Measurements from ENCODE around the gene S100A3. TPM values are rescaled to one million over a fixed set of nuclear protein-coding genes. Genes with fewer than 3 reads are reported as not detected.
"Not testable (repeated sequence)": the region's sequence is repeated elsewhere in the genome, so short reads cannot be mapped to it uniquely, and the experiment has no call there.

S100A3 gene
- total RNA-seq, 2 experiments from 2014 or later, result not detected

GRCh38 chr1:153527023-153527682 lies 21.9 kb downstream of the S100A3 start:
- Mint-ChIP-seq H3K4me3 (no peak overlapping the region), H3K27ac (no peak overlapping the region), H3K36me3 (ENCODE audit: low read depth) (peaks cover 16% of the 10 kb centered on the region), H3K4me1 (peaks cover 28% of the 10 kb centered on the region), H3K9me3 (no peaks in the 10 kb centered on the region), H3K27me3 (no peaks in the 10 kb centered on the region)
- ChIA-PET CTCF (interaction anchor here (1.3 kb wide), 1 partner anchor 16 kb away, joined by 3 read pairs; no protein-coding TSS in a partner anchor), POLR2A (no interaction called here)
- DNase-seq, result no peak

- Mint-ChIP-seq H3K27ac (no peak overlapping the region), H3K4me1 (peaks cover 18% of the 10 kb centered on the region), H3K27me3 (no peaks in the 10 kb centered on the region), H3K9me3 (no peaks in the 10 kb centered on the region), H3K4me3 (no peak overlapping the region), H3K36me3 (ENCODE audit: low read depth) (peaks cover 15% of the 10 kb centered on the region)
- POLR2A ChIA-PET, result interaction anchor here (0.9 to 2.6 kb wide), 3 partner anchors 10 to 19 kb away, joined by 3 to 14 read pairs (median 10); partner anchors contain the start of gene S100A6
- DNase-seq, result no peak
- CTCF ChIA-PET, result interaction anchor here (0.8 to 3.1 kb wide), 5 partner anchors 8 to 109 kb away, joined by 3 to 12 read pairs (median 5); partner anchors contain the start of gene S100A6
Observed at GRCh38 chr1:153526132-153526543, 22.9 kb downstream of the S100A3 start.

DNA sequence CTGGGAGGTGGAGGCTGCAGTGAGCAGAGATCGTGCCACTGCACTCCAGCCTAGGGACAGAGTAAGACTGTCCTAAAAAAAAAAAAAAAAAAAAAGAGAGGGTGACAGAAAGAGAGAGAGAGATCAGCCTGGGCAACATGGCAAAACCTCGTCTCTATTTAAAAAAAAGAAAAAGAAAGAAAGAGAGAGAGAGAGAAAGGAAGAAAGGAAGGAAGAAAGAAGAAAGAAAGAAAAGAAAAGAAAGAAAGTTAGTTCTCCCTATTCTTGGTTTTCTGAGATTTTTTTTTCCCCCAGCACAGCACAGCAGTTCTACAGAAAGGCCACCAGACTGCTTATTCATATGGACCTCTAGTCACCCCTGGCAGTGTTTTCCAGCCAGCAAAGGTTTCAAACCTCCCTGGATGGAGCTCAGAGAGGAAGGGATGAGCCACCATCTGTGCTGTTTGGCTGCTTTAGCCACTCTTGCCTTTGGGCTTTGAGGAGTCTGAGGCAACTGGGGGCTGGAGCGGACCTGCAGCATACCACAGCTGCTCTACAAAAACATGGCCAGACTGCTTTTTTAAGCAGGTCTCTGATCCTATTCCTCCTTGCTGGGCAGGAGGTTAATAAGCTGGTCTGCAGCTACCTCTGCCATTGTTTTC lies 23.9 kb downstream of the S100A3 start:
- DNase-seq, result no peak
- POLR2A ChIA-PET, result interaction anchor here (0.6 to 2.6 kb wide), 6 partner anchors 10 to 115 kb away, joined by 3 to 14 read pairs (median 3); partner anchors contain the start of genes CHTOP and S100A6
- Mint-ChIP-seq H3K4me3 (no peak overlapping the region), H3K36me3 (ENCODE audit: low read depth) (peaks cover 12% of the 10 kb centered on the region), H3K27ac (no peak overlapping the region), H3K4me1 (peaks cover 9% of the 10 kb centered on the region), H3K27me3 (no peaks in the 10 kb centered on the region), H3K9me3 (no peaks in the 10 kb centered on the region)
- CTCF ChIA-PET, result interaction anchor here (0.7 to 3.1 kb wide), 8 partner anchors 9 to 110 kb away, joined by 3 to 12 read pairs (median 5); partner anchors contain the start of gene S100A6

DNA sequence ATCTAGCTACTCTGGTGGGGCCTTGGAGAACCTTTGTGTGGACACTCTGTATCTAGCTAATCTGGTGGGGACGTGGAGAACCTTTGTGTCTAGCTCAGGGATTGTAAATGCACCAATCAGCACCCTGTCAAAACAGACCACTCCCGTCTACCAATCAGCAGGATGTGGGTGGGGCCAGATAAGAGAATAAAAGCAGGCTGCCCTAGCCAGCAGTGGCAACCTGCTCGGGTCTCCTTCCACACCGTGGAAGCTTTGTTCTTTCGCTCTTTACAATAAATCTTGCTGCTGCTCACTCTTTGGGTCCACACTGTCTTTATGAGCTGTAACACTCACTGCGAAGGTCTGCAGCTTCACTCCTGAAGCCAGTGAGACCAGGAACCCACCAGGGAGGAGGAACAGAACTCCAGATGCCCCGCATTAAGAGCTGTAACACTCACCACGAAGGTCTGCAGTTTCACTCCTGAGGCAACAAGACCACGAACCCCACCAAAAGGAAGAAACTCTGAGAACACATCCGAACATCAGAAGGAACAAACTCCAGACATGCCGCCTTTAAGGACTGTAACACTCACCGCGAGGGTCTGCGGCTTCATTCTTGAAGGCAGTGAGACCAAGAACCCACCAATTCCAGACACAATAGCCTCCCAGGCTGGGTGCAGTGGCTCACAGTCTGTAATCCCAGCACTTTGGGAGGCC lies 26.6 kb downstream of the S100A3 start:
- not testable (repeated sequence) for H3K4me3 Mint-ChIP-seq; DNase-seq; H3K27me3 Mint-ChIP-seq; H3K36me3 Mint-ChIP-seq (ENCODE audit: low read depth); H3K9me3 Mint-ChIP-seq; H3K27ac Mint-ChIP-seq; H3K4me1 Mint-ChIP-seq
- ChIA-PET CTCF (interaction anchor here (1.2 to 3.0 kb wide), 4 partner anchors 10 to 45 kb away, joined by 3 to 8 read pairs (median 7); no protein-coding TSS in a partner anchor), POLR2A (interaction anchor here (1.0 to 3.8 kb wide), 4 partner anchors 10 to 111 kb away, joined by 3 to 38 read pairs (median 8); partner anchors contain the start of genes CHTOP and S100A5)

- ChIA-PET POLR2A (interaction anchor here (1.1 to 3.8 kb wide), 4 partner anchors 11 to 112 kb away, joined by 3 to 38 read pairs (median 8); partner anchors contain the start of gene CHTOP), CTCF (interaction anchor here (1.1 to 3.0 kb wide), 7 partner anchors 11 to 46 kb away, joined by 3 to 8 read pairs (median 6); no protein-coding TSS in a partner anchor)
- not testable (repeated sequence) for H3K27me3 Mint-ChIP-seq; H3K27ac Mint-ChIP-seq; H3K4me1 Mint-ChIP-seq; H3K4me3 Mint-ChIP-seq; H3K36me3 Mint-ChIP-seq (ENCODE audit: low read depth); H3K9me3 Mint-ChIP-seq; DNase-seq
Observed at GRCh38 chr1:153521808-153522207, 27.2 kb downstream of the S100A3 start.

- POLR2A ChIA-PET, result interaction anchor here (0.7 to 3.8 kb wide), 6 partner anchors 11 to 113 kb away, joined by 3 to 38 read pairs (median 4); partner anchors contain the start of genes CHTOP and S100A2
- no peak overlapping the region for H3K27ac Mint-ChIP-seq
Observed at GRCh38 chr1:153520818-153521476, 28.1 kb downstream of the S100A3 start.

DNA sequence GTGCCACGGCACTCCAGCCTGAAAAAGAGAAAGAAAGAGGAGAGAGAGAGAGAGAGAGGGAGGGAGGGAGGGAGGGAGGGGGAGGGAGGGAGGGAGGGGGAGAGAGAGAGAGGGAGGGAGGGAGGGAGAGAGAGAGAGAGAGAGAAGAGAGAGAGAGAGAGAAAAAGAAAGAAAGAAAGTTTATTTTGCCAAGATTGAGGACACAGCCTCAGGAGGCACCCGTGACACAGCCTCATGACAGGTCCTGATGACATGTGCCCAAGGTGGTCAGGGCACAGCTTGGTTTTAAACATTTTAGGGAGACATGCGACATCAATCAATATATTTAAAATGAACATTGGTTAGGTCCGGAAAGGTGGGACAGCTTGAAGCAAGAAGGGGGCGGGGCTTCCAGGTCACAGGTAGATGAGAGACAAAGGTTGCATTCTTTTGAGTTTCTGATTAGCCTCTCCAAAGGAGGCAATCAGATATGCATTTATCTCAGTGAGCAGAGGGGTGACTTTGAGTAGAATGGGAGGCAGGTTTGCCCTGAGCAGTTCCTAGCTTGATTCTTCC lies 28.8 kb downstream of the S100A3 start:
- not testable (repeated sequence) for H3K9me3 Mint-ChIP-seq; H3K27ac Mint-ChIP-seq; H3K36me3 Mint-ChIP-seq (ENCODE audit: low read depth); H3K4me3 Mint-ChIP-seq; DNase-seq; H3K27me3 Mint-ChIP-seq
- POLR2A ChIA-PET, result interaction anchor here (0.7 to 3.8 kb wide), 5 partner anchors 12 to 48 kb away, joined by 3 to 38 read pairs (median 5); partner anchors contain the start of gene S100A2
- CTCF ChIA-PET, result interaction anchor here (0.7 to 3.0 kb wide), 9 partner anchors 9 to 114 kb away, joined by 3 to 10 read pairs (median 3); partner anchors contain the start of genes CHTOP, S100A13 and S100A5
- peaks cover 17% of the 10 kb centered on the region for H3K4me1 Mint-ChIP-seq

More at GRCh38 chr1:153520818-153521476, 28.1 kb downstream of the S100A3 start:
- Mint-ChIP-seq H3K36me3 (ENCODE audit: low read depth) (no peaks in the 10 kb centered on the region), H3K4me3 (no peak overlapping the region), H3K27me3 (peaks cover 1% of the 10 kb centered on the region), H3K4me1 (peaks cover 10% of the 10 kb centered on the region), H3K9me3 (no peaks in the 10 kb centered on the region)
- CTCF ChIA-PET, result interaction anchor here (0.7 to 3.0 kb wide), 10 partner anchors 10 to 113 kb away, joined by 3 to 10 read pairs (median 3); partner anchors contain the start of genes CHTOP, S100A13 and S100A5
- DNase-seq, result no peak

DNA sequence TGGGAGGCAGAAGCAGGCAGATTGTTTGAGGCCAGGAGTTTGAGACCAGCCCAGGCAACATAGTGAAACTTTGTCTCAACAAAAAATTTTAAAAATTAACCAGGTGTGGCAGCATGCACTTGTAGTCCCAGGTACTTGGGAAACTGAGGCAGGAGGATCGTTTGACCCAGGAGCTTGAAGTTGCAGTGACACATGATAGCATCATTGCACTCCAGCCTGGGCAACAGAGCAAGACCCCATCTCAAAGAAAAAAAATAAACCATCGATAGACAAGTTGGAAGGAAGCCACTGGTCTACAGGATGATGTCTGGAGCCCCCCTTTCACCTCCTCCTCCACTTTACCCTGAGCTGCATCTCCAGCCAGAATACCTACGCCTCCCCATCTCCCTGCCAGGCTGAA lies 29.8 kb downstream of the S100A3 start:
- no peaks in the 10 kb centered on the region for H3K36me3 Mint-ChIP-seq (ENCODE audit: low read depth)
- H3K4me1 Mint-ChIP-seq, result peaks cover 24% of the 10 kb centered on the region
- H3K9me3 Mint-ChIP-seq, result no peaks in the 10 kb centered on the region
- POLR2A ChIA-PET, result interaction anchor here (2.0 to 3.8 kb wide), 3 partner anchors 13 to 47 kb away, joined by 5 to 38 read pairs (median 11); partner anchors contain the start of gene S100A2
- H3K27me3 Mint-ChIP-seq, result peaks cover 1% of the 10 kb centered on the region
- DNase-seq, result no peak
- H3K4me3 Mint-ChIP-seq, result no peak overlapping the region
- CTCF ChIA-PET, result no interaction called here
- H3K27ac Mint-ChIP-seq, result no peak overlapping the region

DNA sequence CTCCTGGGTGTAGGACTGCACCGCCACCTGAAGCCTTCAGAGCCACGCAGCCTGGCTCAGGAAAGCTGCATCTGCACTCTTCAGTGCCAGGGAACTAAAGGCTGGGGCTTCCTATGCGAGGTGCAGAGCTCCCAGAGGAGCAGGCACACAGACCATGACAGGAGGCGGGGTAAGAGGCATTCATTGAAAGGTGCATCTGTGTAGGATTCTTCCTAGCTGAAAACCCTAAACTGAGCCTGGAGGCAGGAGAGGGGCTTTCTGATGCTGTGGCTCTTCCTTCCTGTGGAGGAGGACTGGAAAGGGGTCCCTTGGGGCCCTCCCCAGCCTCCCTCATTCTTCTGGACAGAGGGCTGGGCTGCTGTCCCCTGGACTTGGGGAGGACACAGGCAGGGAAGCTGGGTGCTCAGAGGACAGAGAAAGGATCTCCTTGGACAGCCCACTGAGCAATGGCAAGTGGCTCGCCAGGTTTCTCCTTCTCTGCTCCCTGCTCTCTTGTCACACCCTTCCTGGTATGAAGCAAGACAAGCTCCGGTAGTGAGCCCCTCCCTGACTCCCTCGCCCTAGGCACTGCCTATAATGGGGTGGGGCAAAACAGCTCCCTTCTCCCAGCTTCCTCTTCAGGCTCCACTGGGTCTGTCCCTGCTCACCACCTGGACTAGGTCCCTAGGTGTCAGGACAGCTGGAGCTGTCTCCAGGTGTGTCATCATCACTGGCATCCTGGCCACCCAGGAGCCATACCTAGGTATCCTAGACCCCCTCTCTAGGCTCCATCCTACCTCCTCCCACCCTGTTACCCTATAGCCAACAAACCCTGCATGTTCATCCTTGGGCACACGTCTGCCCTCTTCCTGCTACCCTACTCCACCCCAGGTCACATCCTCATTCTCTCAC lies 33.3 kb downstream of the S100A3 start:
- Mint-ChIP-seq H3K27me3 (peaks cover 1% of the 10 kb centered on the region), H3K27ac (peak overlapping the region; percentile 17), H3K36me3 (ENCODE audit: low read depth) (no peaks in the 10 kb centered on the region), H3K9me3 (no peaks in the 10 kb centered on the region), H3K4me3 (no peak overlapping the region), H3K4me1 (peaks cover 38% of the 10 kb centered on the region)
- CTCF ChIA-PET, result interaction anchor here (1.0 to 2.8 kb wide), 12 partner anchors 10 to 118 kb away, joined by 3 to 19 read pairs (median 4); partner anchors contain the start of genes CHTOP, S100A5 and S100A6
- POLR2A ChIA-PET, result interaction anchor here (0.9 to 3.4 kb wide), 9 partner anchors 10 to 118 kb away, joined by 3 to 25 read pairs (median 7); partner anchors contain the start of genes CHTOP, S100A2 and S100A6
- no peak for DNase-seq

- H3K27ac Mint-ChIP-seq, result no peak overlapping the region
- POLR2A ChIA-PET, result interaction anchor here (2.4 kb wide), 1 partner anchor 18 kb away, joined by 7 read pairs; no protein-coding TSS in a partner anchor
- H3K9me3 Mint-ChIP-seq, result no peaks in the 10 kb centered on the region
- no peaks in the 10 kb centered on the region for H3K36me3 Mint-ChIP-seq (ENCODE audit: low read depth)
- DNase-seq, result no peak
- H3K4me1 Mint-ChIP-seq, result peaks cover 46% of the 10 kb centered on the region
- H3K27me3 Mint-ChIP-seq, result no peaks in the 10 kb centered on the region
- CTCF ChIA-PET, result interaction anchor here (1.1 to 1.9 kb wide), 4 partner anchors 21 to 234 kb away, joined by 3 to 5 read pairs (median 4); partner anchors contain the start of genes S100A4 and S100A6
- H3K4me3 Mint-ChIP-seq, result no peak overlapping the region
Observed at GRCh38 chr1:153513666-153514065, 35.4 kb downstream of the S100A3 start.
